GM10266 (cell line): ENCODE data around the gene PLPP4.

Experiments used
- DNase-seq: peaks from one replicate; pipeline ENCODE4 v3.0.0; 2012; ENCODE audit errors: extremely low spot score
- TF ChIP-seq, protein P1 (sequence below): IDR thresholded peaks from 2 replicates; pipeline ENCODE4 v1.5.1; 2012; ENCODE audit warnings: mild to moderate bottlenecking, low read depth; ENCODE audit not compliant: control insufficient read depth, insufficient read depth; ENCODE audit errors: missing control alignments

PLPP4 gene

DNA sequence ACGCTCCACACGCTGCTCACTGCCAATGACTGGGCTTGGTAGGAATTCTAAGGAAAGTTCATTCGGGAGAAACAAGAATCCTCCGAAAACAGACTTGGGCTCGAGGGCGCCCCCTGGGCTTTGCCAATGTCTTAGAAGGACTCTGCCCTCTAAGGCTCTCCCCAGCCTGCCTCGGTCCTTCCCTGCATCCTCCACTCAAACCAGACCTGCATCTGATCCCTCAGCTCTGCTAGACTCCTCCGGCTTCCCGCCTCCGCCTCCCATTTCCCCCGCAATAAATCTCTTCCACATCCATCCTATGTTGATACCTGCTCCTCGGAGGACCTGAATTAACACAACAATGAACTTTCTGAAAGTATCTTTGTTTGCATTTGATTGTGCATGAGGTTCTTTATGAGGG, 177.6 kb downstream of the PLPP4 start:
- TF ChIP-seq, protein P1, sequence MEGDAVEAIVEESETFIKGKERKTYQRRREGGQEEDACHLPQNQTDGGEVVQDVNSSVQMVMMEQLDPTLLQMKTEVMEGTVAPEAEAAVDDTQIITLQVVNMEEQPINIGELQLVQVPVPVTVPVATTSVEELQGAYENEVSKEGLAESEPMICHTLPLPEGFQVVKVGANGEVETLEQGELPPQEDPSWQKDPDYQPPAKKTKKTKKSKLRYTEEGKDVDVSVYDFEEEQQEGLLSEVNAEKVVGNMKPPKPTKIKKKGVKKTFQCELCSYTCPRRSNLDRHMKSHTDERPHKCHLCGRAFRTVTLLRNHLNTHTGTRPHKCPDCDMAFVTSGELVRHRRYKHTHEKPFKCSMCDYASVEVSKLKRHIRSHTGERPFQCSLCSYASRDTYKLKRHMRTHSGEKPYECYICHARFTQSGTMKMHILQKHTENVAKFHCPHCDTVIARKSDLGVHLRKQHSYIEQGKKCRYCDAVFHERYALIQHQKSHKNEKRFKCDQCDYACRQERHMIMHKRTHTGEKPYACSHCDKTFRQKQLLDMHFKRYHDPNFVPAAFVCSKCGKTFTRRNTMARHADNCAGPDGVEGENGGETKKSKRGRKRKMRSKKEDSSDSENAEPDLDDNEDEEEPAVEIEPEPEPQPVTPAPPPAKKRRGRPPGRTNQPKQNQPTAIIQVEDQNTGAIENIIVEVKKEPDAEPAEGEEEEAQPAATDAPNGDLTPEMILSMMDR, result peak; percentile 19
- DNase-seq, result no peak
